A549 (cell line): ENCODE data around the gene LIMA1. TPM values are rescaled to one million over a fixed set of nuclear protein-coding genes. Genes with fewer than 3 reads are reported as not detected.

ENCODE experiments used
- ATAC-seq, 2 experiments: fragments of 200-7000 bp in 1 of 2; fragments of >200 bp in 1 of 2; cut with Nextera tagmentation in 1 of 2; cut with Tn5 transposase in 1 of 2; 3 replicates each; pipeline versions ENCODE4 v1.8.0 to v1.9.1; 2018 to 2020; ENCODE audit warnings: mild to moderate bottlenecking in 1 of 2, moderate library complexity in 1 of 2
- CTCF ChIA-PET: fragments of 300-600 bp; sonication (Branson Sonifier 250); formaldehyde crosslinking; extraction: SDS; loops from one replicate; lab custom pipeline; 2021; ENCODE audit warnings: antibody characterized with exemption, inconsistent platforms; lab: Yijun Ruan, JAX
- POLR2A ChIA-PET: fragments of 350-600 bp; formaldehyde crosslinking; extraction: SDS; loops from one replicate; lab custom pipeline; 2021; ENCODE audit warnings: antibody characterized with exemption, inconsistent platforms; lab: Yijun Ruan, JAX
- DNase-seq, 2 experiments: peaks; one replicate each; pipeline versions ENCODE4 v3.0.0 to v3.0.0-alpha.2; 2011 to 2016; ENCODE audit warnings: low read depth in 1 of 2, low spot score in 1 of 2
- FAIRE-seq: peaks from 2 replicates; lab custom pipeline; 2011; peaks lifted over from hg19 to GRCh38; lab: Jason Lieb, UNC
- H3K27ac ChIP-seq, 2 experiments: fragments of >200 bp; sonication (Bioruptor Twin); formaldehyde crosslinking; 3 replicates each; pipeline ENCODE4 v1.5.1; 2016 to 2017
- H3K4me1 ChIP-seq: fragments of >200 bp; sonication (Bioruptor Twin); formaldehyde crosslinking; 3 replicates; pipeline ENCODE4 v1.6.1; 2016
- H3K4me2 ChIP-seq: fragments of >200 bp; sonication (Bioruptor Twin); formaldehyde crosslinking; 3 replicates; pipeline ENCODE4 v1.6.1; 2016
- H3K4me3 ChIP-seq: fragments of >200 bp; sonication (Bioruptor Twin); formaldehyde crosslinking; 3 replicates; pipeline ENCODE4 v1.5.1; 2016
- H3K9me3 ChIP-seq: fragments of >200 bp; sonication (Bioruptor Twin); formaldehyde crosslinking; 3 replicates; pipeline ENCODE4 v1.6.1; 2016
- ATOH8 ChIP-seq: fragments of 250-450 bp; sonication (Bioruptor Pico); IDR thresholded peaks from 2 replicates; pipeline ENCODE4 v1.5.0; 2020; ENCODE audit warnings: low read depth, mild to moderate bottlenecking, moderate library complexity
- CBX2 ChIP-seq: fragments of 200-600 bp; sonication (generic); IDR thresholded peaks from 2 replicates; pipeline ENCODE4 v1.6.1; 2016; ENCODE audit warnings: low read depth, mild to moderate bottlenecking, borderline replicate concordance
- CEBPB ChIP-seq, 2 experiments: fragments of >200 bp in 1 of 2; sonication (Bioruptor Twin) in 1 of 2; formaldehyde crosslinking in 1 of 2; IDR thresholded peaks; 2 replicates each; pipeline ENCODE4 v1.6.1; 2012 to 2016
- EHMT2 ChIP-seq: fragments of 200-600 bp; sonication (generic); IDR thresholded peaks from 2 replicates; pipeline ENCODE4 v1.6.1; 2016; ENCODE audit warnings: antibody characterized with exemption, low read depth, mild to moderate bottlenecking, moderate library complexity
- FOSB ChIP-seq: fragments of 250-450 bp; sonication (Bioruptor Pico); IDR thresholded peaks from 2 replicates; pipeline ENCODE4 v1.5.0; 2020; ENCODE audit warnings: mild to moderate bottlenecking, moderate library complexity
- FOSL2 ChIP-seq, 2 experiments: fragments of 450-650 bp in 1 of 2; fragments of >200 bp in 1 of 2; sonication (Bioruptor Twin) in 1 of 2; formaldehyde crosslinking; IDR thresholded peaks; 2 replicates each; pipeline versions ENCODE4 v1.5.0 to v1.6.1; 2016 to 2020; ENCODE audit warnings: mild to moderate bottlenecking in 1 of 2, moderate library complexity in 1 of 2
- HDAC2 ChIP-seq: fragments of 200-600 bp; sonication (generic); IDR thresholded peaks from 2 replicates; pipeline ENCODE4 v1.6.1; 2016
- HES2 ChIP-seq: fragments of >200 bp; sonication (Bioruptor Twin); formaldehyde crosslinking; IDR thresholded peaks from 2 replicates; pipeline ENCODE4 v1.6.1; 2016
- JUNB ChIP-seq: fragments of >200 bp; sonication (Bioruptor Twin); formaldehyde crosslinking; IDR thresholded peaks from 2 replicates; pipeline ENCODE4 v1.6.1; 2016
- MAZ ChIP-seq: fragments of 150-350 bp; IDR thresholded peaks from 2 replicates; pipeline ENCODE4 v1.6.1; 2014; ENCODE audit warnings: antibody characterized with exemption, low read depth, low read length, borderline replicate concordance
- MYC ChIP-seq: IDR thresholded peaks from 2 replicates; pipeline ENCODE4 v1.6.1; 2012; ENCODE audit warnings: mild to moderate bottlenecking, inconsistent platforms, low read length, improper control_type of control experiment, borderline replicate concordance
- NFE2L2 ChIP-seq: fragments of 150-350 bp; conservative IDR thresholded peaks from 2 replicates; pipeline ENCODE4 v1.6.1; 2014; ENCODE audit warnings: low read length
- NR3C1 ChIP-seq: fragments of >200 bp; sonication (Bioruptor Twin); formaldehyde crosslinking; IDR thresholded peaks from 3 replicates; pipeline ENCODE4 v1.6.1; 2017
- PBX3 ChIP-seq: IDR thresholded peaks from 2 replicates; pipeline ENCODE4 v1.6.1; 2012
- RAD21 ChIP-seq, 2 experiments: fragments of >200 bp in 1 of 2; sonication (Bioruptor Twin) in 1 of 2; formaldehyde crosslinking in 1 of 2; IDR thresholded peaks in 1 of 2; conservative IDR thresholded peaks in 1 of 2; 2 replicates in 1 of 2; 3 replicates in 1 of 2; pipeline ENCODE4 v1.6.1; 2012 to 2018; ENCODE audit warnings: inconsistent platforms in 1 of 2
- RARB ChIP-seq: fragments of 250-450 bp; sonication (Bioruptor Pico); IDR thresholded peaks from 2 replicates; pipeline ENCODE4 v1.8.0; 2021; ENCODE audit warnings: mild to moderate bottlenecking, moderate library complexity
- RCOR1 ChIP-seq: fragments of 150-350 bp; IDR thresholded peaks from 2 replicates; pipeline ENCODE4 v1.6.1; 2014; ENCODE audit warnings: antibody characterized with exemption, low read length, low read depth
- WGBS: methylation state at CpG from one replicate; pipeline ENCODE4 v1.1.6; 2017; ENCODE audit errors: missing lambda C conversion rate; 5-methylcytosine and 5-hydroxymethylcytosine counted together
- polyA plus RNA-seq, 4 experiments: library from polyadenylated mRNA; depleted of rRNA in 3 of 4; stranded (reverse); fragments of >200 nt; fragmentation: RNase III in 1 of 4; extraction: RNeasy Plus Mini Kit Qiagen cat#74134 plus additional on column Dnase treatment in 1 of 4; gene quantifications; 2 replicates in 3 of 4; 3 replicates in 1 of 4; pipeline ENCODE4 v1.2.3, GENCODE V29; 2011 to 2017
- small RNA-seq, 6 experiments: library from RNA; depleted of rRNA; stranded (forward); fragments of <200 nt; gene quantifications; one replicate each; pipeline ENCODE3, GENCODE V24; 2012

LIMA1 gene
- polyA plus RNA-seq, 2 of the 4 experiments (the other 2 are of a cell fraction) = 9.0 to 23.4 TPM

GRCh38 chr12:50129290-50129689 is 154.0 kb downstream of the LIMA1 start:
- no peak for DNase-seq
- ATAC-seq = no peak
- Histone ChIP-seq H3K9me3 (no peaks in the 10 kb centered on the region), H3K4me1 (no peaks in the 10 kb centered on the region), H3K4me2 (no peak overlapping the region), H3K4me3 (no peak overlapping the region), H3K27ac (no peak overlapping the region)
- 96% methylated on average over 4 of the region's 4 CpGs for WGBS
- FAIRE-seq = no peak
- ChIA-PET CTCF (interaction anchor here (1.3 to 13.4 kb wide), 5 partner anchors 10 to 184 kb away, joined by 3 to 128 read pairs (median 5); partner anchors contain the start of gene COX14), POLR2A (interaction anchor here (0.6 kb wide), 1 partner anchor 44 kb away, joined by 3 read pairs; the partner anchor contains the start of gene SMARCD1)
- TF ChIP-seq HDAC2 (no peak), HES2 (no peak), EHMT2 (no peak), RAD21 (conservative IDR thresholded peaks at IDR 0.05 in 1 of 2, IDR thresholded peaks at IDR 0.05 in 1 of 2) (no peak), CBX2 (no peak), ATOH8 (CRISPR knock-in tag) (no peak), FOSL2 (IDR thresholded peaks at IDR 0.05) (no peak), FOSL2 (CRISPR knock-in tag; IDR thresholded peaks at IDR 0.05) (no peak), RCOR1 (no peak), MAZ (no peak), CEBPB (IDR thresholded peaks at IDR 0.05) (no peak), PBX3 (no peak), JUNB (no peak), FOSB (CRISPR knock-in tag) (no peak), NFE2L2 (no peak), NR3C1 (no peak), RARB (CRISPR knock-in tag) (no peak)

- TF ChIP-seq MYC = no peak
- WGBS = 76% methylated on average over 2 of the region's 2 CpGs
- ATAC-seq (peak in 1 of 2 experiments; percentile 23; a peak in 1 of 6 replicates), DNase-seq (no peak), FAIRE-seq (no peak)
- ChIA-PET POLR2A (interaction anchor here (1.9 kb wide), 1 partner anchor 15 kb away, joined by 8 read pairs; the partner anchor contains the start of gene COX14), CTCF (interaction anchor here (1.1 to 13.4 kb wide), 4 partner anchors 8 to 161 kb away, joined by 4 to 128 read pairs (median 6); partner anchors contain the start of gene COX14)
- Histone ChIP-seq H3K4me3 (no peak overlapping the region), H3K27ac (no peak overlapping the region), H3K9me3 (no peaks in the 10 kb centered on the region), H3K4me1 (no peaks in the 10 kb centered on the region), H3K4me2 (no peak overlapping the region)
Observed at GRCh38 chr12:50127546-50127945, 155.8 kb downstream of the LIMA1 start.

Small RNA genes within 50 kb of the gene (small RNA-seq; reads per million reads assigned to genes)
- gene MIR1293 = 1.4 to 51.9 (median 22.5) reads per million in 6 experiments
- 0 reads per million in 6 experiments for gene RNU6-1093P

Other genes starting within 250 kb of the LIMA1 start
- 6.0 and 7.8 TPM in 2 replicates for gene ASIC1, start 225.9 kb downstream of the LIMA1 start, polyA plus RNA-seq (2011; rRNA removed)
- gene ASIC1, start 225.9 kb downstream of the LIMA1 start, polyA plus RNA-seq (2017; fragmentation: RNase III; extraction: RNeasy Plus Mini Kit Qiagen cat#74134 plus additional on column Dnase treatment) = 6.2 to 8.5 TPM (median 6.7 TPM) in 3 replicates
- gene SMARCD1, start 198.2 kb downstream of the LIMA1 start, polyA plus RNA-seq (2011; rRNA removed) = 80.7 and 113 TPM in 2 replicates
- 56.1 to 62.5 TPM (median 62.1 TPM) in 3 replicates for gene SMARCD1, start 198.2 kb downstream of the LIMA1 start, polyA plus RNA-seq (2017; fragmentation: RNase III; extraction: RNeasy Plus Mini Kit Qiagen cat#74134 plus additional on column Dnase treatment)
- 0.44 and 0.52 TPM in 2 replicates for gene GPD1, start 179.5 kb downstream of the LIMA1 start, polyA plus RNA-seq (2011; rRNA removed)
- 0.07 to 0.13 TPM (median 0.10 TPM) in 3 replicates for gene GPD1, start 179.5 kb downstream of the LIMA1 start, polyA plus RNA-seq (2017; fragmentation: RNase III; extraction: RNeasy Plus Mini Kit Qiagen cat#74134 plus additional on column Dnase treatment)
- 134 and 147 TPM in 2 replicates for gene COX14, start 171.3 kb downstream of the LIMA1 start, polyA plus RNA-seq (2011; rRNA removed)
- 87.9 to 112 TPM (median 93.3 TPM) in 3 replicates for gene COX14, start 171.3 kb downstream of the LIMA1 start, polyA plus RNA-seq (2017; fragmentation: RNase III; extraction: RNeasy Plus Mini Kit Qiagen cat#74134 plus additional on column Dnase treatment)
- gene CERS5, start 116.2 kb downstream of the LIMA1 start, polyA plus RNA-seq (2011; rRNA removed) = 56.3 and 56.6 TPM in 2 replicates
- 16.7 to 18.0 TPM (median 17.1 TPM) in 3 replicates for gene CERS5, start 116.2 kb downstream of the LIMA1 start, polyA plus RNA-seq (2017; fragmentation: RNase III; extraction: RNeasy Plus Mini Kit Qiagen cat#74134 plus additional on column Dnase treatment)
- gene FAM186A, start 113.1 kb upstream of the LIMA1 start, polyA plus RNA-seq (2011; rRNA removed) = not detected in 2 replicates
- not detected in 3 replicates for gene FAM186A, start 113.1 kb upstream of the LIMA1 start, polyA plus RNA-seq (2017; fragmentation: RNase III; extraction: RNeasy Plus Mini Kit Qiagen cat#74134 plus additional on column Dnase treatment)
- 62.1 and 67.8 TPM in 2 replicates for gene LARP4, start 117.4 kb upstream of the LIMA1 start, polyA plus RNA-seq (2011; rRNA removed)
- 36.4 to 40.3 TPM (median 38.2 TPM) in 3 replicates for gene LARP4, start 117.4 kb upstream of the LIMA1 start, polyA plus RNA-seq (2017; fragmentation: RNase III; extraction: RNeasy Plus Mini Kit Qiagen cat#74134 plus additional on column Dnase treatment)
- gene DIP2B, start 221.5 kb upstream of the LIMA1 start, polyA plus RNA-seq (2011; rRNA removed) = 29.3 and 32.8 TPM in 2 replicates
- 16.2 to 16.9 TPM (median 16.4 TPM) in 3 replicates for gene DIP2B, start 221.5 kb upstream of the LIMA1 start, polyA plus RNA-seq (2017; fragmentation: RNase III; extraction: RNeasy Plus Mini Kit Qiagen cat#74134 plus additional on column Dnase treatment)